Measurements from ENCODE around the gene GP9.

- TF ChIP-seq CTCF (IDR thresholded peaks at IDR 0.05) (no peak), POLR2A (IDR thresholded peaks at IDR 0.05) (no peak), EP300 (IDR thresholded peaks at IDR 0.05) (no peak)
Measured at GRCh38 chr3:129047553-129047839, 13.1 kb upstream of the GP9 start.
